K562 (cell line): Measurements from ENCODE around the gene CRYAB. TPM values are rescaled to one million over a fixed set of nuclear protein-coding genes. Genes with fewer than 3 reads are reported as not detected.

Experiments
- BMI1 ChIP-seq: fragments of 150-350 bp; IDR thresholded peaks from 2 replicates; pipeline ENCODE4 v1.6.1; 2014; ENCODE audit warnings: low read length
- CTBP1 ChIP-seq: fragments of 450-650 bp; IDR thresholded peaks from 2 replicates; pipeline ENCODE4 v1.6.1; 2016; ENCODE audit warnings: borderline replicate concordance
- FOXK2 ChIP-seq, 2 experiments: fragments of 450-650 bp; IDR thresholded peaks in 1 of 2; conservative IDR thresholded peaks in 1 of 2; 2 replicates each; pipeline ENCODE4 v1.6.1; 2016; ENCODE audit warnings: low read depth in 2 of 2, mild to moderate bottlenecking in 1 of 2
- NCOA1 ChIP-seq: fragments of 450-650 bp; IDR thresholded peaks from 2 replicates; pipeline ENCODE4 v1.6.1; 2016; ENCODE audit warnings: low read depth
- NFE2L1 ChIP-seq: fragments of 450-650 bp; IDR thresholded peaks from 2 replicates; pipeline ENCODE4 v1.6.1; 2016; ENCODE audit warnings: missing genetic modification characterization, low read depth, mild to moderate bottlenecking, missing compliant biosample characterization, moderate library complexity, borderline replicate concordance
- NFRKB ChIP-seq: fragments of 450-650 bp; IDR thresholded peaks from 2 replicates; pipeline ENCODE4 v1.6.1; 2016; ENCODE audit warnings: low read depth
- PML ChIP-seq: IDR thresholded peaks from 2 replicates; pipeline ENCODE4 v1.6.1; 2012; ENCODE audit warnings: low read length, inconsistent platforms
- POLR2H ChIP-seq: IDR thresholded peaks from 2 replicates; pipeline ENCODE4 v1.6.1; 2016; ENCODE audit warnings: missing genetic modification characterization, low read depth, mild to moderate bottlenecking, control low read depth, missing compliant biosample characterization, moderate library complexity
- RAD21 ChIP-seq, 2 experiments: fragments of 250-450 bp in 1 of 2; fragments of 450-650 bp in 1 of 2; sonication (Bioruptor Pico) in 1 of 2; formaldehyde crosslinking in 1 of 2; IDR thresholded peaks in 1 of 2; conservative IDR thresholded peaks in 1 of 2; 2 replicates each; pipeline versions ENCODE4 v1.4.0 to v1.8.0; 2020 to 2022; ENCODE audit warnings: mild to moderate bottlenecking in 2 of 2, moderate library complexity in 1 of 2
- SRSF1 ChIP-seq: fragments of 200-400 bp; formaldehyde crosslinking; IDR thresholded peaks from 2 replicates; pipeline ENCODE4 v1.6.1; 2017; ENCODE audit warnings: mild to moderate bottlenecking, low read depth, low read length, moderate library complexity
- ZNF311 ChIP-seq: fragments of 250-450 bp; sonication (Bioruptor Pico); IDR thresholded peaks from 2 replicates; pipeline ENCODE4 v1.4.0; 2020; ENCODE audit warnings: mild to moderate bottlenecking, moderate library complexity
- polyA plus RNA-seq, 8 experiments: library from polyadenylated mRNA; depleted of rRNA in 4 of 8; stranded (reverse) in 5 of 8; unstranded in 3 of 8; fragments of >200 nt; fragmentation: Nextera tagmentation in 2 of 8; fragmentation: Illumina TruSeq in 1 of 8; extraction: Ambion mirVana in 2 of 8; extraction: Trizol in 1 of 8; gene quantifications; 2 replicates each; pipeline versions ENCODE4 v1.2.1 to v1.2.3, GENCODE V29; 2011 to 2014; ENCODE audit warnings: inconsistent platforms in 1 of 8, missing spikeins in 1 of 8
- total RNA-seq, 7 experiments: library from RNA; depleted of rRNA in 6 of 7; stranded (reverse); fragments of >200 nt in 6 of 7; fragmentation: Illumina TruSeq in 2 of 7; extraction: Trizol in 2 of 7; gene quantifications; 2 replicates each; pipeline versions ENCODE4 v1.2.1 to v1.2.3, GENCODE V29; 2011 to 2021; ENCODE audit warnings: low replicate concordance in 1 of 7
- TF ChIP-seq, protein P1 (sequence below): fragments of 250-450 bp; sonication (Bioruptor Pico); IDR thresholded peaks from 2 replicates; pipeline ENCODE4 v1.4.0; 2020; ENCODE audit warnings: mild to moderate bottlenecking
- TF ChIP-seq, protein P2 (sequence below), 2 experiments: fragments of 450-650 bp in 1 of 2; sonication (generic) in 1 of 2; formaldehyde crosslinking; conservative IDR thresholded peaks; 2 replicates each; pipeline versions ENCODE4 v1.4.0 to v1.8.1; 2020 to 2022; ENCODE audit warnings: mild to moderate bottlenecking in 1 of 2, missing genetic modification reagents in 1 of 2
- TF ChIP-seq, protein P3 (sequence below): fragments of 200-800 bp; sonication (Bioruptor generic); IDR thresholded peaks from 2 replicates; pipeline ENCODE4 v1.6.1; 2017; ENCODE audit warnings: missing genetic modification characterization, missing compliant biosample characterization
- TF ChIP-seq, protein P4 (sequence below): fragments of 250-450 bp; sonication (Bioruptor Pico); IDR thresholded peaks from 2 replicates; pipeline ENCODE4 v1.5.0; 2022; ENCODE audit warnings: mild to moderate bottlenecking
- TF ChIP-seq, protein P5 (sequence below), 3 experiments: fragments of 200-800 bp in 1 of 3; sonication (Bioruptor generic) in 1 of 3; sonication (generic) in 1 of 3; formaldehyde crosslinking in 1 of 3; IDR thresholded peaks; 2 replicates each; pipeline versions ENCODE4 v1.6.1 to v1.8.0; 2016 to 2022; ENCODE audit warnings: mild to moderate bottlenecking in 2 of 3, missing compliant biosample characterization in 2 of 3, missing genetic modification characterization in 2 of 3, missing genetic modification reagents in 1 of 3

CRYAB gene
- total and polyA plus RNA-seq, 9 of the 15 experiments (the other 6 are each of a cell fraction or from before 2014, with no cell fraction given): 0.83 to 7.5 (median 3.6) TPM

DNA sequence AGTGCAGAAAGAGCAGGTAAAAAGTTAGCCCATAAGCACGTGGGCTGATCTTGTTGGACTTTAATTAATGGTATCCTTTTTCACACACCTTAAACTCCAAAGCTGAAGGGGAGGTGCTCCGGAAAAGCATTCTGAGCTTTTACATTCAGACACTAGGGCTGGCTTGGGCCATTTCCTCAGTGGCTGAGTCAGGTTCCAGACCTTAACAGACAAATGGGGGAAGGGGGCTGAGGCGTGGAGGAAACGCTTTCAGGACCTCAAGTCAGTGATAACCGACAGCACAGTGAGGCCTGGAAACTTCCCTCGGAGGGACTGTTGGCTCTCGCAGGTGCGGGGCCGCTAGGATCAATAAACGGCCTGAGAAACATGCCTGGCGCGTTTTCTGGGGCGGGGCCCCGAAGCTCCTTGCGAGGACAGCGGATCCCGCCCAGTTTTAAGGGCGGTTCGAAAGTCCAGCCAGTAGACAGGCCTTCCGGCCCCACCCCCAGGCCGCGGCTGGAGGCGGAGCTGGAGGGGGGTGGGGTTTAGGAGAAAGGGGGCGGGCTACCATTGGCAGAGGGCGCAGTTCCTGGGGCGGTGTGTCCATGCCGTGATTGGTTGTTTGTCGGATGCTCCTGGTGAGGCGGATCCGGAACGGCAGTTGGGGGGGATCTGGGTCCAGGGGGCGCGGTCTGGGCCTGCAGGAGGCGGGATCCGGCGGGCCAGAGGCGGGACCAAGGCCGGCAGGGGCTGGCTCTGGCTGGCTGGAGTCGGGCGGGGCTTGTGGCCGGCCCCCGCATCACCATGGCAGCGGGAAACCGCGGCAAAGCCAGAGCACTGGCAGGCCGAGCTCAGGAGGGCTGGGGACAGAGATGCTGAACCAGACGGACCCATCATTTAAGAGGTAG, 15.2 kb upstream of the CRYAB start (continued):
- TF ChIP-seq, protein P1, sequence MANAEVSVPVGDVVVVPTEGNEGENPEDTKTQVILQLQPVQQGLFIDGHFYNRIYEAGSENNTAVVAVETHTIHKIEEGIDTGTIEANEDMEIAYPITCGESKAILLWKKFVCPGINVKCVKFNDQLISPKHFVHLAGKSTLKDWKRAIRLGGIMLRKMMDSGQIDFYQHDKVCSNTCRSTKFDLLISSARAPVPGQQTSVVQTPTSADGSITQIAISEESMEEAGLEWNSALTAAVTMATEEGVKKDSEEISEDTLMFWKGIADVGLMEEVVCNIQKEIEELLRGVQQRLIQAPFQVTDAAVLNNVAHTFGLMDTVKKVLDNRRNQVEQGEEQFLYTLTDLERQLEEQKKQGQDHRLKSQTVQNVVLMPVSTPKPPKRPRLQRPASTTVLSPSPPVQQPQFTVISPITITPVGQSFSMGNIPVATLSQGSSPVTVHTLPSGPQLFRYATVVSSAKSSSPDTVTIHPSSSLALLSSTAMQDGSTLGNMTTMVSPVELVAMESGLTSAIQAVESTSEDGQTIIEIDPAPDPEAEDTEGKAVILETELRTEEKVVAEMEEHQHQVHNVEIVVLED (CRISPR knock-in tag): 0 out of 2 replicates have a peak, but pooled peaks have one; percentile 25
- TF ChIP-seq, protein P2, sequence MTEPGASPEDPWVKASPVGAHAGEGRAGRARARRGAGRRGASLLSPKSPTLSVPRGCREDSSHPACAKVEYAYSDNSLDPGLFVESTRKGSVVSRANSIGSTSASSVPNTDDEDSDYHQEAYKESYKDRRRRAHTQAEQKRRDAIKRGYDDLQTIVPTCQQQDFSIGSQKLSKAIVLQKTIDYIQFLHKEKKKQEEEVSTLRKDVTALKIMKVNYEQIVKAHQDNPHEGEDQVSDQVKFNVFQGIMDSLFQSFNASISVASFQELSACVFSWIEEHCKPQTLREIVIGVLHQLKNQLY (CRISPR knock-in tag; conservative IDR thresholded peaks at IDR 0.05): 0 out of 4 replicates have a peak, but pooled peaks of 1 of the 2 experiments have one; percentile 56
- peak; percentile 60 for TF ChIP-seq POLR2H (tag)
- TF ChIP-seq CTBP1: peak; percentile 54
- TF ChIP-seq RAD21 (CRISPR knock-in tag; conservative IDR thresholded peaks at IDR 0.05 in 1 of 2, IDR thresholded peaks at IDR 0.05 in 1 of 2): peak in 1 of 2 experiments; percentile 16; a peak in 1 of 4 replicates
- TF ChIP-seq, protein P3, sequence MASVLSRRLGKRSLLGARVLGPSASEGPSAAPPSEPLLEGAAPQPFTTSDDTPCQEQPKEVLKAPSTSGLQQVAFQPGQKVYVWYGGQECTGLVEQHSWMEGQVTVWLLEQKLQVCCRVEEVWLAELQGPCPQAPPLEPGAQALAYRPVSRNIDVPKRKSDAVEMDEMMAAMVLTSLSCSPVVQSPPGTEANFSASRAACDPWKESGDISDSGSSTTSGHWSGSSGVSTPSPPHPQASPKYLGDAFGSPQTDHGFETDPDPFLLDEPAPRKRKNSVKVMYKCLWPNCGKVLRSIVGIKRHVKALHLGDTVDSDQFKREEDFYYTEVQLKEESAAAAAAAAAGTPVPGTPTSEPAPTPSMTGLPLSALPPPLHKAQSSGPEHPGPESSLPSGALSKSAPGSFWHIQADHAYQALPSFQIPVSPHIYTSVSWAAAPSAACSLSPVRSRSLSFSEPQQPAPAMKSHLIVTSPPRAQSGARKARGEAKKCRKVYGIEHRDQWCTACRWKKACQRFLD (CRISPR knock-in tag): peak; percentile 82
- TF ChIP-seq, protein P4, sequence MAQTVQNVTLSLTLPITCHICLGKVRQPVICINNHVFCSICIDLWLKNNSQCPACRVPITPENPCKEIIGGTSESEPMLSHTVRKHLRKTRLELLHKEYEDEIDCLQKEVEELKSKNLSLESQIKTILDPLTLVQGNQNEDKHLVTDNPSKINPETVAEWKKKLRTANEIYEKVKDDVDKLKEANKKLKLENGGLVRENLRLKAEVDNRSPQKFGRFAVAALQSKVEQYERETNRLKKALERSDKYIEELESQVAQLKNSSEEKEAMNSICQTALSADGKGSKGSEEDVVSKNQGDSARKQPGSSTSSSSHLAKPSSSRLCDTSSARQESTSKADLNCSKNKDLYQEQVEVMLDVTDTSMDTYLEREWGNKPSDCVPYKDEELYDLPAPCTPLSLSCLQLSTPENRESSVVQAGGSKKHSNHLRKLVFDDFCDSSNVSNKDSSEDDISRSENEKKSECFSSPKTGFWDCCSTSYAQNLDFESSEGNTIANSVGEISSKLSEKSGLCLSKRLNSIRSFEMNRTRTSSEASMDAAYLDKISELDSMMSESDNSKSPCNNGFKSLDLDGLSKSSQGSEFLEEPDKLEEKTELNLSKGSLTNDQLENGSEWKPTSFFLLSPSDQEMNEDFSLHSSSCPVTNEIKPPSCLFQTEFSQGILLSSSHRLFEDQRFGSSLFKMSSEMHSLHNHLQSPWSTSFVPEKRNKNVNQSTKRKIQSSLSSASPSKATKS (CRISPR knock-in tag): no peak
- TF ChIP-seq FOXK2 (conservative IDR thresholded peaks at IDR 0.05 in 1 of 2, IDR thresholded peaks at IDR 0.05 in 1 of 2; ENCODE audit: low read depth in 2 of 2): peak; percentile 49 to 79; a peak in 3 of 4 replicates
- peak; percentile 64; the same call in 1 of the 2 replicates for TF ChIP-seq PML
- TF ChIP-seq, protein P5, sequence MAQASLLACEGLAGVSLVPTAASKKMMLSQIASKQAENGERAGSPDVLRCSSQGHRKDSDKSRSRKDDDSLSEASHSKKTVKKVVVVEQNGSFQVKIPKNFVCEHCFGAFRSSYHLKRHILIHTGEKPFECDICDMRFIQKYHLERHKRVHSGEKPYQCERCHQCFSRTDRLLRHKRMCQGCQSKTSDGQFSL (CRISPR knock-in tag; IDR thresholded peaks at IDR 0.05): peak; percentile 41; the same call in 1 of the 2 replicates
- TF ChIP-seq, protein P5 (tag; IDR thresholded peaks at IDR 0.05): no peak
- no peak for TF ChIP-seq ZNF311 (CRISPR knock-in tag)
- no peak for TF ChIP-seq SRSF1
- TF ChIP-seq NFRKB: peak; percentile 77; the same call in 1 of the 2 replicates
- 0 out of 2 replicates have a peak, but pooled peaks have one; percentile 31 for TF ChIP-seq BMI1
- TF ChIP-seq NCOA1: peak; percentile 13; the same call in 1 of the 2 replicates
- no peak for TF ChIP-seq NFE2L1
